ENCODE results near the gene SLC38A6.

- no peak for TF ChIP-seq EZH2phosphoT487 (IDR thresholded peaks at IDR 0.05; ENCODE audit: low read depth, severe bottlenecking, unreplicated experiment)
- no peak for TF ChIP-seq CTCF (IDR thresholded peaks at IDR 0.05; ENCODE audit: poor library complexity)
- TF ChIP-seq EZH2 (IDR thresholded peaks at IDR 0.05; ENCODE audit: borderline replicate concordance), result no peak
These were observed 62.5 kb downstream of the SLC38A6 start for GRCh38 chr14:61043506-61043905.
